Esophagus muscularis mucosa (tissue), 3 donors: ENCODE results near the gene FCER2.

Source experiments
- CTCF ChIP-seq, 3 experiments: fragments of 200-600 bp in 2 of 3; fragments of 450-650 bp in 1 of 3; sonication (generic) in 2 of 3; IDR thresholded peaks; one replicate each; pipeline ENCODE4 v1.5.1; 2017 to 2019; ENCODE audit warnings: antibody characterized with exemption in 3 of 3, mild to moderate bottlenecking in 2 of 3, moderate library complexity in 1 of 3
- POLR2A ChIP-seq: fragments of 450-650 bp; IDR thresholded peaks from one replicate; pipeline ENCODE4 v1.6.1; 2017; ENCODE audit warnings: antibody characterized with exemption, moderate library complexity, mild to moderate bottlenecking, low read depth
- POLR2AphosphoS5 ChIP-seq, 2 donors: sonication (generic); formaldehyde crosslinking; IDR thresholded peaks; one replicate each; pipeline ENCODE4 v1.6.1; 2017; ENCODE audit warnings: antibody characterized with exemption in 2 of 2

DNA sequence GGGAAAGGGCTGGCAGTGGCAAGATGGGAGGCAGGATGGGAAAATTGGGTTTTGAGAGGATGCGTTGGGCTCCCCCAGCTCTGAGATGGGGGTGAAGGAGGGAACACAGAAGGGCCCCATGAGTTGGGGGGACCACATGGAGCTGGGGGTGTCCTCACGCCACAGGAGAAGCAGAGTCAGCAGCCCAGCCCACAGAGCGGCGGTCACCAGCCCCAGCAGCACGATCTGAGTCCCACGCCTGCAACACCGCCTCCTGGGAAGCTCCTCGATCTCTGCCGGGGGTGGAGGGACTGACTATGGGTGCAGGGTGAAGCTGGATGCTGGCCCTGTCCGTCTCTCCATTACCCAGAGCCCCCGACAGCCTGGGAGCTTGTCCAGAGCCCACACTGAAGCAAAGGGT lies 3.3 kb downstream of the FCER2 start:
- no peak for TF ChIP-seq CTCF (IDR thresholded peaks at IDR 0.05)
- TF ChIP-seq POLR2A, result no peak
- TF ChIP-seq POLR2AphosphoS5 (IDR thresholded peaks at IDR 0.05), result no peak
